ENCODE results near the gene CD63. TPM values are rescaled to one million over a fixed set of nuclear protein-coding genes. Genes with fewer than 3 reads are reported as not detected.

The CD63 gene
- polyA plus RNA-seq, 1 donor from 2014 or later, result 217 TPM

DNA sequence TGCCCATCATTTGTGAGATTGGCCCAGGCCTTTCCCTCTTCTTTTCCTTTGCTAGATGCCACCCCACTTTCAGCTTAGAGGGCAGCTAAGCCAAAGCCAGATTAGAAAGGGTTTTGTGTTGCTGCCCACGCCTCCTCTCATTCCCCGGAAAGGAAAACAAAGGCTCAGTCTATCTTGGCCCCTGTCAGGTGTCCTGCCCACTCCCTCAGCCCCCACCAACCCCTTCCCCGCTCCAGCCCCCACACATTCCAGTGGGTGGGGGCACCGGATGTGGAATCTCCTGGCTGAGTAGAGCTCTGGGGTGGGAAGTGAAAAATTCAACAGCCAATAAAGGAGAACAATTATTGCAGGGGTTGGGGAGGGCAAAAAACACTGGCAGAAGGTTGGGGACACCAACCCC lies 10.8 kb downstream of the CD63 start:
- Histone ChIP-seq H3K4me2 (ENCODE audit: low read length) (no peak overlapping the region), H3K27ac (ENCODE audit: low read length) (no peak overlapping the region), H3K9ac (ENCODE audit: low read length) (no peak overlapping the region), H3K27me3 (ENCODE audit: insufficient read depth, low read depth, low read length) (no peaks in the 10 kb centered on the region), H2AFZ (ENCODE audit: low read depth, low read length) (no peak overlapping the region), H3F3A (ENCODE audit: insufficient read depth, low read length, poor library complexity, severe bottlenecking) (no peaks in the 10 kb centered on the region), H3K79me2 (replicated peaks; ENCODE audit: insufficient read depth, low read length) (peaks cover 7% of the 10 kb centered on the region), H3K9me2 (ENCODE audit: insufficient read depth, low read length) (no peaks in the 10 kb centered on the region), H3K36me3 (ENCODE audit: insufficient read depth, low read length) (no peaks in the 10 kb centered on the region), H3K9me3 (ENCODE audit: low read length) (no peaks in the 10 kb centered on the region), H4K20me1 (ENCODE audit: insufficient read depth) (no peaks in the 10 kb centered on the region), H3K4me3 (ENCODE audit: low read length) (no peak overlapping the region)
- TF ChIP-seq, protein P1, sequence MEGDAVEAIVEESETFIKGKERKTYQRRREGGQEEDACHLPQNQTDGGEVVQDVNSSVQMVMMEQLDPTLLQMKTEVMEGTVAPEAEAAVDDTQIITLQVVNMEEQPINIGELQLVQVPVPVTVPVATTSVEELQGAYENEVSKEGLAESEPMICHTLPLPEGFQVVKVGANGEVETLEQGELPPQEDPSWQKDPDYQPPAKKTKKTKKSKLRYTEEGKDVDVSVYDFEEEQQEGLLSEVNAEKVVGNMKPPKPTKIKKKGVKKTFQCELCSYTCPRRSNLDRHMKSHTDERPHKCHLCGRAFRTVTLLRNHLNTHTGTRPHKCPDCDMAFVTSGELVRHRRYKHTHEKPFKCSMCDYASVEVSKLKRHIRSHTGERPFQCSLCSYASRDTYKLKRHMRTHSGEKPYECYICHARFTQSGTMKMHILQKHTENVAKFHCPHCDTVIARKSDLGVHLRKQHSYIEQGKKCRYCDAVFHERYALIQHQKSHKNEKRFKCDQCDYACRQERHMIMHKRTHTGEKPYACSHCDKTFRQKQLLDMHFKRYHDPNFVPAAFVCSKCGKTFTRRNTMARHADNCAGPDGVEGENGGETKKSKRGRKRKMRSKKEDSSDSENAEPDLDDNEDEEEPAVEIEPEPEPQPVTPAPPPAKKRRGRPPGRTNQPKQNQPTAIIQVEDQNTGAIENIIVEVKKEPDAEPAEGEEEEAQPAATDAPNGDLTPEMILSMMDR (IDR thresholded peaks at IDR 0.05; ENCODE audit: poor library complexity, severe bottlenecking), result no peak
- TF ChIP-seq EZH2 (IDR thresholded peaks at IDR 0.05; ENCODE audit: borderline replicate concordance, insufficient read depth, low read length, poor library complexity, severe bottlenecking) (no peak), SMC3 (conservative IDR thresholded peaks at IDR 0.05; ENCODE audit: poor library complexity) (no peak), MXI1 (conservative IDR thresholded peaks at IDR 0.05; ENCODE audit: poor library complexity, severe bottlenecking) (no peak), RAD21 (conservative IDR thresholded peaks at IDR 0.05) (no peak), POLR2AphosphoS5 (IDR thresholded peaks at IDR 0.05) (no peak)

DNA sequence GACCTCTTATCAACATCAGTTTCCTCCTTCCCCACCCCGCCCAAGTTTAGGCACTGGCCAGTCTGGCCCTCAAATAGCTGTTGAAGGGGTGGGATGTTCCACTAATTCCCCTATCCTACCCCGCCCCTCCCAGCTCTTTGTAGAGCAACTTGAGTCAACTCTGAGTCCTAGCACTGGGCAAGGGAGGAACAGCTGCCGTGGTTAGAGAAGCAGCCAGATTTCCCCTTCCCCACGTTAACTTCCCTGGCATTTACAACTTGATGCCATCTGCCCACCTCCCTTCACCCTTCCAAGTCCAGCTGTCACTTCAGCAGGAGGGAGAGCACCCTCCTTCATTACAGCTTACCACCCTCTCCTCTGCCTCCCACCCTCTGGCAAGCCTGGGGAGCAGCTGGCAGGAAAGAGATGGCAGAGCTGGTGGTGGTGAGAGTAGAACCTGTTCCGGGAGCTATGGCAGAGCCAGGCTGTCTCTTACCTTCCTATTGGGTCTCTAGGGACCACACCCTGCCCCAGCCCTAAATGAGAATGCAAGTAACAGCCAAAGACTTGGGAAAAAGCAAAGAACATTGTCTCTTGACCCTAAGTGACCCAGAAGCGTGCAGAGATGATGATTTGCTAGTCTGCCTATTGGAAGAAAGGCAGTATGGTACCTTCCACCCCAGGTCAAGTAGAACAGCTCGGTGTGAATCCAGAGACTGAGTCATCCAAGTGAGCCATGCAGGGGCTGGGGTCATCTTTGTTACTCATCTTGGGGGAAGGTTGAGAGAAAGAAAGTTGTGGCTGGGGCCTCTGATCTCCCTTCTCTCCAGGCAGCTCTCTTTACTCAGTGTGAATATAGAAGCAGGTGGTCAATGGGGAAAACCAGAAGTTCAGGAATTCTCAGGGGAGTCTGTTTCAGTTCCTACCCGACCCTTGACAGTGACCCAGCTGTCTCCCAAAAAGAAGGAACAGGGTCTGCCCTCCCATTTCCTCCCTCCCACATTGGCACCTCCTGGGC lies 11.5 kb downstream of the CD63 start:
- no peak overlapping the region for H2AFZ ChIP-seq (ENCODE audit: low read depth, low read length)
- no peaks in the 10 kb centered on the region for H3K9me2 ChIP-seq (ENCODE audit: insufficient read depth, low read length)
- no peaks in the 10 kb centered on the region for H3K36me3 ChIP-seq (ENCODE audit: insufficient read depth, low read length)
- H4K20me1 ChIP-seq (ENCODE audit: insufficient read depth), result no peaks in the 10 kb centered on the region
- TF ChIP-seq MXI1 (conservative IDR thresholded peaks at IDR 0.05; ENCODE audit: poor library complexity, severe bottlenecking), result no peak
- no peak for TF ChIP-seq EP300 (conservative IDR thresholded peaks at IDR 0.05; ENCODE audit: poor library complexity, severe bottlenecking)
- no peak for TF ChIP-seq EZH2 (IDR thresholded peaks at IDR 0.05; ENCODE audit: borderline replicate concordance, insufficient read depth, low read length, poor library complexity, severe bottlenecking)
- TF ChIP-seq, protein P1 (IDR thresholded peaks at IDR 0.05; ENCODE audit: poor library complexity, severe bottlenecking), result no peak
- no peak for TF ChIP-seq POLR2AphosphoS5 (IDR thresholded peaks at IDR 0.05)
- TF ChIP-seq, protein P2, sequence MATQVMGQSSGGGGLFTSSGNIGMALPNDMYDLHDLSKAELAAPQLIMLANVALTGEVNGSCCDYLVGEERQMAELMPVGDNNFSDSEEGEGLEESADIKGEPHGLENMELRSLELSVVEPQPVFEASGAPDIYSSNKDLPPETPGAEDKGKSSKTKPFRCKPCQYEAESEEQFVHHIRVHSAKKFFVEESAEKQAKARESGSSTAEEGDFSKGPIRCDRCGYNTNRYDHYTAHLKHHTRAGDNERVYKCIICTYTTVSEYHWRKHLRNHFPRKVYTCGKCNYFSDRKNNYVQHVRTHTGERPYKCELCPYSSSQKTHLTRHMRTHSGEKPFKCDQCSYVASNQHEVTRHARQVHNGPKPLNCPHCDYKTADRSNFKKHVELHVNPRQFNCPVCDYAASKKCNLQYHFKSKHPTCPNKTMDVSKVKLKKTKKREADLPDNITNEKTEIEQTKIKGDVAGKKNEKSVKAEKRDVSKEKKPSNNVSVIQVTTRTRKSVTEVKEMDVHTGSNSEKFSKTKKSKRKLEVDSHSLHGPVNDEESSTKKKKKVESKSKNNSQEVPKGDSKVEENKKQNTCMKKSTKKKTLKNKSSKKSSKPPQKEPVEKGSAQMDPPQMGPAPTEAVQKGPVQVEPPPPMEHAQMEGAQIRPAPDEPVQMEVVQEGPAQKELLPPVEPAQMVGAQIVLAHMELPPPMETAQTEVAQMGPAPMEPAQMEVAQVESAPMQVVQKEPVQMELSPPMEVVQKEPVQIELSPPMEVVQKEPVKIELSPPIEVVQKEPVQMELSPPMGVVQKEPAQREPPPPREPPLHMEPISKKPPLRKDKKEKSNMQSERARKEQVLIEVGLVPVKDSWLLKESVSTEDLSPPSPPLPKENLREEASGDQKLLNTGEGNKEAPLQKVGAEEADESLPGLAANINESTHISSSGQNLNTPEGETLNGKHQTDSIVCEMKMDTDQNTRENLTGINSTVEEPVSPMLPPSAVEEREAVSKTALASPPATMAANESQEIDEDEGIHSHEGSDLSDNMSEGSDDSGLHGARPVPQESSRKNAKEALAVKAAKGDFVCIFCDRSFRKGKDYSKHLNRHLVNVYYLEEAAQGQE (IDR thresholded peaks at IDR 0.05; ENCODE audit: borderline replicate concordance), result no peak
- no peak for TF ChIP-seq RAD21 (conservative IDR thresholded peaks at IDR 0.05)
- no peak for TF ChIP-seq TAF1 (IDR thresholded peaks at IDR 0.05; ENCODE audit: low read depth)
- TF ChIP-seq SMC3 (conservative IDR thresholded peaks at IDR 0.05; ENCODE audit: poor library complexity), result no peak
- peaks cover 7% of the 10 kb centered on the region for H3K79me2 ChIP-seq (replicated peaks; ENCODE audit: insufficient read depth, low read length)
- H3F3A ChIP-seq (ENCODE audit: insufficient read depth, low read length, poor library complexity, severe bottlenecking), result no peaks in the 10 kb centered on the region
- H3K9me3 ChIP-seq (ENCODE audit: low read length), result no peaks in the 10 kb centered on the region
- H3K27ac ChIP-seq (ENCODE audit: low read length), result no peak overlapping the region
- peak overlapping the region; percentile 65 for H3K4me2 ChIP-seq (ENCODE audit: low read length)
- H3K9ac ChIP-seq (ENCODE audit: low read length), result peak overlapping the region; percentile 83
- no peaks in the 10 kb centered on the region for H3K27me3 ChIP-seq (ENCODE audit: insufficient read depth, low read depth, low read length)
- peak overlapping the region; percentile 80 for H3K4me3 ChIP-seq (ENCODE audit: low read length)
